GM23338 (cell line): ENCODE results near the gene HTR4.

Experiments
- CREB1 ChIP-seq: fragments of 250-450 bp; sonication (Bioruptor Pico); IDR thresholded peaks from 2 replicates; pipeline ENCODE4 v1.5.0; 2020; ENCODE audit warnings: low read depth, mild to moderate bottlenecking, moderate library complexity
- EZH2 ChIP-seq: fragments of 200-600 bp; sonication (generic); IDR thresholded peaks from one replicate; pipeline ENCODE4 v1.8.0; 2017; ENCODE audit warnings: antibody characterized with exemption, mild to moderate bottlenecking, low read depth; ENCODE audit not compliant: unreplicated experiment
- EZH2phosphoT487 ChIP-seq: fragments of 200-600 bp; sonication (generic); IDR thresholded peaks from one replicate; pipeline ENCODE4 v1.8.1; 2018; ENCODE audit warnings: antibody characterized with exemption; ENCODE audit not compliant: unreplicated experiment
- POLR2AphosphoS5 ChIP-seq: IDR thresholded peaks from 2 replicates; pipeline ENCODE4 v1.6.1; 2016; ENCODE audit warnings: antibody characterized with exemption, low read depth
- REST ChIP-seq: IDR thresholded peaks from one replicate; pipeline ENCODE4 v1.6.1; 2018; ENCODE audit warnings: antibody characterized with exemption; ENCODE audit not compliant: unreplicated experiment
- ZNF114 ChIP-seq: fragments of 250-450 bp; sonication (Bioruptor Pico); IDR thresholded peaks from 2 replicates; pipeline ENCODE4 v1.5.0; 2020; ENCODE audit warnings: mild to moderate bottlenecking, moderate library complexity
- TF ChIP-seq, protein P1 (sequence below), 2 experiments: fragments of 200-600 bp in 1 of 2; sonication (generic) in 1 of 2; conservative IDR thresholded peaks; 2 replicates each; pipeline versions ENCODE4 v1.5.1 to v1.6.1; 2016 to 2017; ENCODE audit warnings: antibody characterized with exemption in 2 of 2, low read depth in 2 of 2, mild to moderate bottlenecking in 2 of 2, moderate library complexity in 1 of 2
- TF ChIP-seq, protein P2 (sequence below): IDR thresholded peaks from 2 replicates; pipeline ENCODE4 v1.6.1; 2016; ENCODE audit warnings: antibody characterized with exemption

DNA sequence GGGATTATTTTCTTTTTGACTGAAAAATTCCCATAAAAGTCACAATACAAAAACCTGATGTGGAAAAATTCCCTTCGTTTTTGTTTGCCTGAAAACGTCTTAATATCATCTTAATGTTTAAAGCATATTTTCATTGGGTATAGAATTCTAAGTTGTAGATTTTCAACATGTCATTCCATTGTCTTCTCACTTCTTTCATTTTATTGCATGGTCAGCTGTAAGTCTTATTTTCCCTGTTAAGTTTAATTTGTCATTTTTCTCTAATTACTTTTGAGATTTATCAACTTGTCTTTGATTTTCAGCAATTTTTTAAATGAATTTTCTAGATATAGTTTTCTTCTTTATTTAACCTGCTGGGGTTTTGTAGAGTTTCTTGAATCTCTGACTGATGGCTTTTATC, 138.9 kb downstream of the HTR4 start:
- TF ChIP-seq POLR2AphosphoS5 (no peak), REST (no peak), EZH2phosphoT487 (no peak), CREB1 (CRISPR knock-in tag) (no peak), ZNF114 (CRISPR knock-in tag) (no peak), EZH2 (no peak)
- TF ChIP-seq, protein P1, sequence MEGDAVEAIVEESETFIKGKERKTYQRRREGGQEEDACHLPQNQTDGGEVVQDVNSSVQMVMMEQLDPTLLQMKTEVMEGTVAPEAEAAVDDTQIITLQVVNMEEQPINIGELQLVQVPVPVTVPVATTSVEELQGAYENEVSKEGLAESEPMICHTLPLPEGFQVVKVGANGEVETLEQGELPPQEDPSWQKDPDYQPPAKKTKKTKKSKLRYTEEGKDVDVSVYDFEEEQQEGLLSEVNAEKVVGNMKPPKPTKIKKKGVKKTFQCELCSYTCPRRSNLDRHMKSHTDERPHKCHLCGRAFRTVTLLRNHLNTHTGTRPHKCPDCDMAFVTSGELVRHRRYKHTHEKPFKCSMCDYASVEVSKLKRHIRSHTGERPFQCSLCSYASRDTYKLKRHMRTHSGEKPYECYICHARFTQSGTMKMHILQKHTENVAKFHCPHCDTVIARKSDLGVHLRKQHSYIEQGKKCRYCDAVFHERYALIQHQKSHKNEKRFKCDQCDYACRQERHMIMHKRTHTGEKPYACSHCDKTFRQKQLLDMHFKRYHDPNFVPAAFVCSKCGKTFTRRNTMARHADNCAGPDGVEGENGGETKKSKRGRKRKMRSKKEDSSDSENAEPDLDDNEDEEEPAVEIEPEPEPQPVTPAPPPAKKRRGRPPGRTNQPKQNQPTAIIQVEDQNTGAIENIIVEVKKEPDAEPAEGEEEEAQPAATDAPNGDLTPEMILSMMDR (conservative IDR thresholded peaks at IDR 0.05; ENCODE audit: low read depth in 2 of 2) = no peak
- TF ChIP-seq, protein P2, sequence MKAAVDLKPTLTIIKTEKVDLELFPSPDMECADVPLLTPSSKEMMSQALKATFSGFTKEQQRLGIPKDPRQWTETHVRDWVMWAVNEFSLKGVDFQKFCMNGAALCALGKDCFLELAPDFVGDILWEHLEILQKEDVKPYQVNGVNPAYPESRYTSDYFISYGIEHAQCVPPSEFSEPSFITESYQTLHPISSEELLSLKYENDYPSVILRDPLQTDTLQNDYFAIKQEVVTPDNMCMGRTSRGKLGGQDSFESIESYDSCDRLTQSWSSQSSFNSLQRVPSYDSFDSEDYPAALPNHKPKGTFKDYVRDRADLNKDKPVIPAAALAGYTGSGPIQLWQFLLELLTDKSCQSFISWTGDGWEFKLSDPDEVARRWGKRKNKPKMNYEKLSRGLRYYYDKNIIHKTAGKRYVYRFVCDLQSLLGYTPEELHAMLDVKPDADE = no peak
